Neural crest cell (in vitro differentiated cells): Measurements from ENCODE around the gene TRH. TPM values are rescaled to one million over a fixed set of nuclear protein-coding genes. Genes with fewer than 3 reads are reported as not detected.
A peak's percentile ranks its signal among the peaks of the same experiment; 100 is the strongest.

Experiments
- DNase-seq: peaks from one replicate; pipeline ENCODE4 v3.0.0; 2021; ENCODE audit warnings: low read depth, mixed read lengths, low spot score
- H3K27ac Mint-ChIP-seq: one replicate; pipeline ENCODE4 v1.8.0; 2021; ENCODE audit warnings: mild to moderate bottlenecking, mixed read lengths; ENCODE audit not compliant: unreplicated experiment
- H3K27me3 Mint-ChIP-seq: 2 replicates; pipeline ENCODE4 v1.8.0; 2021; ENCODE audit warnings: low read depth, mild to moderate bottlenecking, mixed read lengths
- H3K36me3 Mint-ChIP-seq: 2 replicates; pipeline ENCODE4 v1.8.0; 2021; ENCODE audit warnings: low read depth, mild to moderate bottlenecking, mixed read lengths
- H3K4me1 Mint-ChIP-seq: 2 replicates; pipeline ENCODE4 v1.8.0; 2021; ENCODE audit warnings: mixed read lengths
- H3K4me3 Mint-ChIP-seq: one replicate; pipeline ENCODE4 v1.8.0; 2021; ENCODE audit warnings: mild to moderate bottlenecking, mixed read lengths
- H3K9me3 Mint-ChIP-seq: 2 replicates; pipeline ENCODE4 v1.8.0; 2021; ENCODE audit warnings: mixed read lengths
- total RNA-seq: library from RNA; stranded (reverse); gene quantifications from 2 replicates; pipeline ENCODE4 v1.2.1, GENCODE V29; 2021
- TF ChIP-seq, protein P1 (sequence below): fragments of 200-600 bp; sonication (generic); conservative IDR thresholded peaks from 2 replicates; pipeline ENCODE4 v1.5.0; 2021; ENCODE audit warnings: antibody characterized with exemption, mild to moderate bottlenecking

TRH gene
- total RNA-seq, 1 donor from 2014 or later = 0.61 TPM

DNA sequence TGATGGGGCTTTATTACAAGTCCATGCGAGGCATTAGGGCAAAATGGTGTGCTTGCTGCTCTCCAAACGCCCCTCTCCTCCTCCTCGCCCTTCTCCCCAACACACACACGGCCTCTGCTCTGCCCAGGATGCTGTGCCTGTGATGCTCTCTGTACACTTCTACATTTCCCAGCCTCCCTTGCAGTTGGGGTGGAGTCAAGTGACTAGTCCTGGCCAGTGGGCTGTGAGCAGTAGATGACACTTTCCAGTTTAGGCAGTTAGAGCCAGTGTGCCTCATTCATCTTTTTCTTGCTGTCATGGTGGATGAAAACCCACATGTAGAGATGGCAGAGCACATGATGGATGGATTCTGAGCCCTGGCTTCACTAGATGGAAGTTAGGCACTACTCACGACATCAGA, 5.4 kb downstream of the TRH start:
- Mint-ChIP-seq H3K4me3 (no peak overlapping the region), H3K27ac (no peak overlapping the region), H3K36me3 (no peaks in the 10 kb centered on the region), H3K27me3 (peaks cover 78% of the 10 kb centered on the region), H3K4me1 (peaks cover 5% of the 10 kb centered on the region), H3K9me3 (no peaks in the 10 kb centered on the region)
- TF ChIP-seq, protein P1, sequence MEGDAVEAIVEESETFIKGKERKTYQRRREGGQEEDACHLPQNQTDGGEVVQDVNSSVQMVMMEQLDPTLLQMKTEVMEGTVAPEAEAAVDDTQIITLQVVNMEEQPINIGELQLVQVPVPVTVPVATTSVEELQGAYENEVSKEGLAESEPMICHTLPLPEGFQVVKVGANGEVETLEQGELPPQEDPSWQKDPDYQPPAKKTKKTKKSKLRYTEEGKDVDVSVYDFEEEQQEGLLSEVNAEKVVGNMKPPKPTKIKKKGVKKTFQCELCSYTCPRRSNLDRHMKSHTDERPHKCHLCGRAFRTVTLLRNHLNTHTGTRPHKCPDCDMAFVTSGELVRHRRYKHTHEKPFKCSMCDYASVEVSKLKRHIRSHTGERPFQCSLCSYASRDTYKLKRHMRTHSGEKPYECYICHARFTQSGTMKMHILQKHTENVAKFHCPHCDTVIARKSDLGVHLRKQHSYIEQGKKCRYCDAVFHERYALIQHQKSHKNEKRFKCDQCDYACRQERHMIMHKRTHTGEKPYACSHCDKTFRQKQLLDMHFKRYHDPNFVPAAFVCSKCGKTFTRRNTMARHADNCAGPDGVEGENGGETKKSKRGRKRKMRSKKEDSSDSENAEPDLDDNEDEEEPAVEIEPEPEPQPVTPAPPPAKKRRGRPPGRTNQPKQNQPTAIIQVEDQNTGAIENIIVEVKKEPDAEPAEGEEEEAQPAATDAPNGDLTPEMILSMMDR = no peak
- no peak for DNase-seq

DNA sequence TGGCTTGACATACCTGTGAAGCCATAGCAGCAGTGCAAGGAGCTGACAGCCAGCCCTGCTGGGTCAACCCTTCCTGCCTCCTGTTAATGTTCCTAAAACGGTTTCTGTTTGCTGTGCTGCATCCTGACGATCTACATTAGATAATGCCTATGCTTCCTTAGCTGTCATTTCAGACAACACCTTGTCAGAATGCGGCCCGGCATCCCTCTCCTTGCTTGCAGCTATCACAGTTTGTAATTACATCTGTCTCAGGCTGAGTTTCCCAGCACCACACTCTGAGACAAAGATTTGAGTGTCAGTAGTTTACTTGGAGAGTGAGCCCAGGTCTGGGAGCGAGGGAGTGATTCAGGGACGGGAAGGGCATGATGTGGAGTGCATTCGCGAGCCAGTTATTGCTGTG, 9.0 kb downstream of the TRH start:
- Mint-ChIP-seq H3K9me3 (no peaks in the 10 kb centered on the region), H3K4me3 (no peak overlapping the region), H3K27ac (no peak overlapping the region), H3K36me3 (no peaks in the 10 kb centered on the region), H3K4me1 (no peaks in the 10 kb centered on the region), H3K27me3 (peaks cover 41% of the 10 kb centered on the region)
- TF ChIP-seq, protein P1 = no peak
- DNase-seq = no peak

DNA sequence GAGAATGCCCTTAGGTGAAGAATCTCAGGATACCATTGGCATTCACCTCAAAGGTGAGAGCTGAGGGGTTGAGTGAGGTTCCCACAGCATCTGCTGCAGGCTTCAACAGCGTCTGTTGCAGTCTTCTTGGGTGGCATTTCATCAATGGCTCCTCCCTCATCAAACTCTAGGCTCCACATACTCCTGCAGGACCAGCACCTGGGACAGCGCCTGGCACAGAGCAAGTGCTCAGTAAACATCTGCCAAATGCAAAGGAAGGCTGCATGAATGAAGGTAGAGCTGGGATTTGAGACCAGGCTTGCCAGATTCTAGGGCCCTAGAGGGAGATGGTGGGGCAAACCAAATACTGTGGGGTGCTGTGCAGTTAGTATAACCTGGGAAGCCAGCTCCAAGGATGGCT, 9.6 kb downstream of the TRH start:
- H3K27ac Mint-ChIP-seq = no peak overlapping the region
- TF ChIP-seq, protein P1 = no peak
- peaks cover under 1% of the 10 kb centered on the region for H3K4me1 Mint-ChIP-seq
- H3K9me3 Mint-ChIP-seq = no peaks in the 10 kb centered on the region
- H3K4me3 Mint-ChIP-seq = no peak overlapping the region
- no peaks in the 10 kb centered on the region for H3K36me3 Mint-ChIP-seq
- DNase-seq = no peak
- peaks cover 36% of the 10 kb centered on the region for H3K27me3 Mint-ChIP-seq

DNA sequence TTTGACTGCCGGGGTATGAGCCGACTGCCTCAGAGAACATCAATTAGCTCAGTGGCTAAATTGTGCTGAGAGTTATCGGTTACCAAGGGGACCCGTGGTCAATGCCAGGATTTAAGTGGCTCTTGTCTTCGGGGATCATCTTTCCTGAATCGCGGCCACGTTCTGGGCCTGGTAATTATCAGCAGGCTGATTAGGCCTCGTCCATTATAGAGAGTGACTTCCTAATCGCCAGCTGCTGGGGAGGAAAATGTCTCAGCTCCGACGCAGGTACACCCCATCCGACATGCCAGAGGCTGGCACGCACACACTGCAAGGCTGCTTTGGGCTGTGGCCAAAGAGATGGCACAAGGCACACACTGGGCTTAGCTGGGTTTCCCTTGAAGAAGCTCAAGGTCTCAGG, 10.6 kb downstream of the TRH start:
- Mint-ChIP-seq H3K9me3 (no peaks in the 10 kb centered on the region), H3K27ac (no peak overlapping the region), H3K36me3 (no peaks in the 10 kb centered on the region), H3K27me3 (peaks cover 28% of the 10 kb centered on the region), H3K4me1 (peaks cover 8% of the 10 kb centered on the region), H3K4me3 (no peak overlapping the region)
- DNase-seq = no peak
- TF ChIP-seq, protein P1 = no peak

DNA sequence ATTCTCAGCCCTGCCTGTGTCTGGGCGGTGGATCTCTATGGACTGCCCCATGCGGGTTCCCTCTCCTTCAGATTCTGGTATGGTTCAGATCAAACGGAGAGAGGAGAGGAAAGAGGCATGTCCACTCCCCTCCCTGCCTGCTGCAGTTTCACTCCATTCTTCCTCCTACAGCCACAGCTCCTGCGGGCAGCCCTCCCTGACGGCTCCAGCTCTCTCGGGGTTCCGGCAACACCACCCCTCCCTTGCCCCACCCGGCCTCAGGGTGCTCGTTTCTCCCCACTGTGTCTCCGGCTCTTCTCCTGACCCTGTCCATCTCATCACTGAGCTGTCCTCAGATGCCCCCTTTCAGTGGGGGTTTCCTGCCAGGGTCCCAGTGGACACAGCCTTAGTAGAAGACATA, 13.9 kb downstream of the TRH start:
- H3K9me3 Mint-ChIP-seq = no peaks in the 10 kb centered on the region
- no peak for DNase-seq
- H3K4me1 Mint-ChIP-seq = peaks cover 18% of the 10 kb centered on the region
- H3K27me3 Mint-ChIP-seq = peaks cover 6% of the 10 kb centered on the region
- H3K36me3 Mint-ChIP-seq = no peaks in the 10 kb centered on the region
- TF ChIP-seq, protein P1 = no peak
- no peak overlapping the region for H3K4me3 Mint-ChIP-seq
- no peak overlapping the region for H3K27ac Mint-ChIP-seq

DNA sequence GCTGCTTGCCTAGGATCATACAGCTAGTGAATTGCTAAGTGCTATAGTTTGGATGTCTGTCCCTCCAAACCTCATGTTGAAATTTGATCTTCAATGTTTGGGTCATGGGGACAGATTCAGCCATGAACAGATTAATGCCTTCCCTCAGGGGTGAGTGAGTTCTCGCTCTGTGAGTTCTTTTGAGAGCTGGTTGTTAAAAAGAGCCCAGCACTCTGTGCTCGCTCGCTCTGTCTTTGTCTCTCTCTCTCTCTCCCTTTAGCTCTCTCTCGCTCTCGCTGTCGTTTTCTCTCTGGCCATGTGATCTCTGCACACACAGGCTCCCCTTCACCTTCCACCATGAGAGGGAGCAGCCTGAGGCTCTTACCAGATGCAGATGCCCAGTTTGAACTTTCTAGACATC, 14.9 kb downstream of the TRH start:
- TF ChIP-seq, protein P1 = no peak
- Mint-ChIP-seq H3K4me1 (peaks cover 21% of the 10 kb centered on the region), H3K36me3 (no peaks in the 10 kb centered on the region), H3K4me3 (no peak overlapping the region), H3K27me3 (peaks cover 3% of the 10 kb centered on the region), H3K27ac (peak overlapping the region; percentile 1), H3K9me3 (no peaks in the 10 kb centered on the region)
- no peak for DNase-seq
